Panc1 (cell line): Measurements from ENCODE around the gene GMPPB. TPM values are rescaled to one million over a fixed set of nuclear protein-coding genes. Genes with fewer than 3 reads are reported as not detected.

Experiments
- ATAC-seq: fragments of 200-7000 bp; cut with Tn5 transposase; 2 replicates; pipeline ENCODE4 v1.9.1; 2020; ENCODE audit warnings: mild to moderate bottlenecking, moderate library complexity
- BruUV-seq: library from RNA; stranded (reverse); fragments of 400-500 nt; replicated peaks from 2 replicates; lab custom pipeline; 2021; lab: Mats Ljungman, UMichigan
- CTCF ChIA-PET: fragments of 300-600 bp; sonication (Branson Sonifier 250); formaldehyde crosslinking; loops from one replicate; lab custom pipeline; 2022; ENCODE audit warnings: antibody characterized with exemption; lab: Charles Lee
- POLR2A ChIA-PET: fragments of 300-600 bp; sonication (Branson Sonifier 250); formaldehyde crosslinking; loops from one replicate; lab custom pipeline; 2022; ENCODE audit warnings: antibody characterized with exemption; lab: Charles Lee
- DNase-seq: peaks from one replicate; pipeline ENCODE4 v3.0.0-alpha.2; 2010; ENCODE audit warnings: low read depth, low spot score
- H3K27ac ChIP-seq: 2 replicates; pipeline ENCODE4 v1.5.1; 2011; ENCODE audit warnings: mild to moderate bottlenecking, low read length, inconsistent platforms
- H3K27me3 ChIP-seq: fragments of 200-500 bp; sonication (Bioruptor generic); 2 replicates; pipeline ENCODE4 v1.6.0; 2014; ENCODE audit warnings: low read length, inconsistent platforms; ENCODE audit not compliant: control insufficient read depth, insufficient read depth
- H3K36me3 ChIP-seq: fragments of 200-500 bp; sonication (Bioruptor generic); 2 replicates; pipeline ENCODE4 v1.5.1; 2014; ENCODE audit warnings: inconsistent platforms, mild to moderate bottlenecking, low read length, moderate library complexity; ENCODE audit not compliant: control insufficient read depth, insufficient read depth
- H3K4me1 ChIP-seq: 2 replicates; pipeline ENCODE4 v1.5.1; 2011; ENCODE audit warnings: inconsistent platforms, mild to moderate bottlenecking, low read length, moderate library complexity; ENCODE audit not compliant: control insufficient read depth, insufficient read depth
- H3K4me3 ChIP-seq, 2 experiments: 2 replicates each; pipeline ENCODE4 v1.5.1; 2011 to 2012; ENCODE audit warnings: low read depth in 2 of 2, low read length in 2 of 2, mild to moderate bottlenecking in 2 of 2, inconsistent platforms in 1 of 2, moderate library complexity in 1 of 2
- H3K9me3 ChIP-seq: fragments of 200-500 bp; sonication (Bioruptor generic); 2 replicates; pipeline ENCODE4 v1.5.1; 2014; ENCODE audit warnings: low read depth, mild to moderate bottlenecking, inconsistent platforms, low read length, moderate library complexity; ENCODE audit not compliant: control insufficient read depth, insufficient read depth
- POLR2AphosphoS5 ChIP-seq: IDR thresholded peaks from 2 replicates; pipeline ENCODE4 v1.6.1; 2012; ENCODE audit warnings: mild to moderate bottlenecking, low read depth, low read length, moderate library complexity
- SIN3A ChIP-seq: IDR thresholded peaks from 2 replicates; pipeline ENCODE4 v1.6.1; 2012; ENCODE audit warnings: low read depth, mild to moderate bottlenecking, low read length, moderate library complexity, borderline replicate concordance; ENCODE audit not compliant: insufficient read depth
- TCF7L2 ChIP-seq: IDR thresholded peaks from 2 replicates; pipeline ENCODE4 v1.6.1; 2011; ENCODE audit warnings: mild to moderate bottlenecking, low read depth, low read length, inconsistent platforms
- in situ Hi-C: cut with HindIII; loops from 2 replicates; pipeline ENCODE4 v1.10.0; 2016; ENCODE audit warnings: low sequenced_read_pairs, low pct_unique_long_range_greater_than_20kb
- intact Hi-C: fragments of 100-400 bp; cut with micrococcal nuclease; formaldehyde crosslinking; loops from one replicate; pipeline ENCODE4 v1.10.0; 2022; ENCODE audit not compliant: unreplicated experiment
- total RNA-seq: library from RNA; stranded (reverse); gene quantifications from one replicate; pipeline ENCODE4 v1.2.1, GENCODE V29; 2021; ENCODE audit not compliant: unreplicated experiment
- TF ChIP-seq, protein P1 (sequence below), 2 experiments: IDR thresholded peaks; 2 replicates each; pipeline ENCODE4 v1.6.1; 2011 to 2012; ENCODE audit warnings: low read depth in 2 of 2, control low read depth in 1 of 2, low read length in 1 of 2, mild to moderate bottlenecking in 1 of 2, moderate library complexity in 1 of 2; ENCODE audit not compliant: insufficient read depth in 1 of 2
- TF ChIP-seq, protein P2 (sequence below): fragments of 450-650 bp; IDR thresholded peaks from 2 replicates; pipeline ENCODE4 v1.5.1; 2017; ENCODE audit warnings: mild to moderate bottlenecking

Gene GMPPB
- total RNA-seq, 1 experiment from 2014 or later: 28.4 TPM

GRCh38 chr3:49771340-49771938 lies 47.7 kb upstream of the GMPPB start:
- BruUV-seq: no TSS peak
- TF ChIP-seq, protein P1, sequence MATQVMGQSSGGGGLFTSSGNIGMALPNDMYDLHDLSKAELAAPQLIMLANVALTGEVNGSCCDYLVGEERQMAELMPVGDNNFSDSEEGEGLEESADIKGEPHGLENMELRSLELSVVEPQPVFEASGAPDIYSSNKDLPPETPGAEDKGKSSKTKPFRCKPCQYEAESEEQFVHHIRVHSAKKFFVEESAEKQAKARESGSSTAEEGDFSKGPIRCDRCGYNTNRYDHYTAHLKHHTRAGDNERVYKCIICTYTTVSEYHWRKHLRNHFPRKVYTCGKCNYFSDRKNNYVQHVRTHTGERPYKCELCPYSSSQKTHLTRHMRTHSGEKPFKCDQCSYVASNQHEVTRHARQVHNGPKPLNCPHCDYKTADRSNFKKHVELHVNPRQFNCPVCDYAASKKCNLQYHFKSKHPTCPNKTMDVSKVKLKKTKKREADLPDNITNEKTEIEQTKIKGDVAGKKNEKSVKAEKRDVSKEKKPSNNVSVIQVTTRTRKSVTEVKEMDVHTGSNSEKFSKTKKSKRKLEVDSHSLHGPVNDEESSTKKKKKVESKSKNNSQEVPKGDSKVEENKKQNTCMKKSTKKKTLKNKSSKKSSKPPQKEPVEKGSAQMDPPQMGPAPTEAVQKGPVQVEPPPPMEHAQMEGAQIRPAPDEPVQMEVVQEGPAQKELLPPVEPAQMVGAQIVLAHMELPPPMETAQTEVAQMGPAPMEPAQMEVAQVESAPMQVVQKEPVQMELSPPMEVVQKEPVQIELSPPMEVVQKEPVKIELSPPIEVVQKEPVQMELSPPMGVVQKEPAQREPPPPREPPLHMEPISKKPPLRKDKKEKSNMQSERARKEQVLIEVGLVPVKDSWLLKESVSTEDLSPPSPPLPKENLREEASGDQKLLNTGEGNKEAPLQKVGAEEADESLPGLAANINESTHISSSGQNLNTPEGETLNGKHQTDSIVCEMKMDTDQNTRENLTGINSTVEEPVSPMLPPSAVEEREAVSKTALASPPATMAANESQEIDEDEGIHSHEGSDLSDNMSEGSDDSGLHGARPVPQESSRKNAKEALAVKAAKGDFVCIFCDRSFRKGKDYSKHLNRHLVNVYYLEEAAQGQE (IDR thresholded peaks at IDR 0.05; ENCODE audit: insufficient read depth in 1 of 2, low read depth in 2 of 2, low read length in 1 of 2): no peak
- TF ChIP-seq POLR2AphosphoS5: no peak
- TF ChIP-seq SIN3A: no peak
- no peak for DNase-seq
- Histone ChIP-seq H3K27ac (no peak overlapping the region), H3K36me3 (no peaks in the 10 kb centered on the region), H3K27me3 (no peaks in the 10 kb centered on the region), H3K9me3 (no peaks in the 10 kb centered on the region), H3K4me3 (no peak overlapping the region), H3K4me1 (no peaks in the 10 kb centered on the region; the same call in 1 of the 2 replicates)
- in situ Hi-C loops (no loop called here), intact Hi-C loops (no loop called here)
- no peak for ATAC-seq
- ChIA-PET POLR2A (interaction anchor here (0.6 kb wide), 1 partner anchor 79 kb away, joined by 12 read pairs; no protein-coding TSS in a partner anchor), CTCF (interaction anchor here (0.7 kb wide), 1 partner anchor 134 kb away, joined by 4 read pairs; no protein-coding TSS in a partner anchor)

DNA sequence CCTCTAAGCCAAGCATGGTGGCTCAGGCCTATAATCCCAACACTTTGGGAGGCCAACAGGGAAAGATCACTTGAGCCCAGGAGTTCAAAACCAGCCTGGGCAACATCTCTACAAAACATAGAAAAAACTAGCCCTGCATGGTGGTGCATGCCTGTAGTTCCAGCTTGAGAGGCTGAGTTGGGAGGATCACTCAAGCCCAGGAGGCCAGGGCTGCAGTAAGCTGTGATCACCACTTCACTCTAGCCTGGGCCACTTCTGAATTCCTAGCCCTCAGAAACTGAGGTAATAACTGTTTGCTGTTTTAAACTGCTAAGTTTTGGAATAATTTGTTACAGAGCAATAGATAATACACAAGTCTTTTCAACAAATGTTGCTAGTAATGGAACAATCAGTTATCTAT lies 46.2 kb upstream of the GMPPB start:
- BruUV-seq: no TSS peak
- Histone ChIP-seq H3K4me3 (no peak overlapping the region), H3K9me3 (no peaks in the 10 kb centered on the region), H3K27me3 (no peaks in the 10 kb centered on the region), H3K27ac (no peak overlapping the region), H3K4me1 (no peaks in the 10 kb centered on the region; the same call in 1 of the 2 replicates), H3K36me3 (no peaks in the 10 kb centered on the region)
- intact Hi-C loops: no loop called here
- DNase-seq (no peak), ATAC-seq (peak; percentile 56; the same call in 1 of the 2 replicates)
- TF ChIP-seq SIN3A: no peak
- no peak for TF ChIP-seq POLR2AphosphoS5
- TF ChIP-seq, protein P2, sequence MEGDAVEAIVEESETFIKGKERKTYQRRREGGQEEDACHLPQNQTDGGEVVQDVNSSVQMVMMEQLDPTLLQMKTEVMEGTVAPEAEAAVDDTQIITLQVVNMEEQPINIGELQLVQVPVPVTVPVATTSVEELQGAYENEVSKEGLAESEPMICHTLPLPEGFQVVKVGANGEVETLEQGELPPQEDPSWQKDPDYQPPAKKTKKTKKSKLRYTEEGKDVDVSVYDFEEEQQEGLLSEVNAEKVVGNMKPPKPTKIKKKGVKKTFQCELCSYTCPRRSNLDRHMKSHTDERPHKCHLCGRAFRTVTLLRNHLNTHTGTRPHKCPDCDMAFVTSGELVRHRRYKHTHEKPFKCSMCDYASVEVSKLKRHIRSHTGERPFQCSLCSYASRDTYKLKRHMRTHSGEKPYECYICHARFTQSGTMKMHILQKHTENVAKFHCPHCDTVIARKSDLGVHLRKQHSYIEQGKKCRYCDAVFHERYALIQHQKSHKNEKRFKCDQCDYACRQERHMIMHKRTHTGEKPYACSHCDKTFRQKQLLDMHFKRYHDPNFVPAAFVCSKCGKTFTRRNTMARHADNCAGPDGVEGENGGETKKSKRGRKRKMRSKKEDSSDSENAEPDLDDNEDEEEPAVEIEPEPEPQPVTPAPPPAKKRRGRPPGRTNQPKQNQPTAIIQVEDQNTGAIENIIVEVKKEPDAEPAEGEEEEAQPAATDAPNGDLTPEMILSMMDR: no peak
- TF ChIP-seq TCF7L2: no peak
- TF ChIP-seq, protein P1 (IDR thresholded peaks at IDR 0.05; ENCODE audit: insufficient read depth in 1 of 2, low read depth in 2 of 2, low read length in 1 of 2): no peak
- POLR2A ChIA-PET: no interaction called here
- in situ Hi-C loops: no loop called here
- CTCF ChIA-PET: no interaction called here
